Activated CD4-positive, alpha-beta T cell treated with anti-CD3 and anti-CD28 coated beads, Interleukin-2, Interleukin-4, amounts not matched to agents 100 ng/mL and 50 ng/mL, durations not matched to agents 16 hours and 8 hours (primary cell): ENCODE data around the gene LENG1.
"Not testable (repeated sequence)": the region's sequence is repeated elsewhere in the genome, so short reads cannot be mapped to it uniquely, and the experiment has no call there.

Experiments used
- DNase-seq: peaks from one replicate; pipeline ENCODE4 v3.0.0-alpha.2; 2020; ENCODE audit warnings: low spot score

LENG1 gene

DNA sequence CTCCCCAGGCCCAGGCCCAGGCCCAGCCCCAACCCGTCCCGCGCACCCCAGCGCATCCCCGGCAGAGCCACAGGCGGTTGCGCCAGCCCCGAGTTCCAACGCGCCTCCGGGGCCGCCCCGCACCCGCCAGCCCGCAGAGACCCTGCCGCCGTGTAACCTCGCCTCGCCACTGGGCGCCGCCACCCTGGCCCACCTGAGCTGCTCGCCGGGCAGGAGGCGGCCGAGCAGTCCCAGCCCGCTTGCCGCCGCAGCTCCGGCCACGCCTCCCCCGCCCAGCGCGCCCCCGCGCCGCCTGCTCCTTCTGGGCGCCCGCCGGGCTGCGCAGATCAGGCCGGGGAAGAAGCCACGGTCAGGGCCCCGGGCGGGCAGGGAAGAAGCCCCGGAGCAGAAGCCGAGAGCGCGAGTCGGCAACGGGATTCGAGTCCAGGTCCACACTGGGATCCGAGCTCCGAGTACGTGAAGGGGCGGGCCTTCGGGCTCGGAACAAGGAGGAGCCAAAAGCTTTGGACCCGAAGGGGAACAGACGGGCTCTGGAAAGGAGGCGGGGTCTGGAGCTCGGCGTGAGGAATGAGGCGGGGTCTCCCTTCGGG lies 29.7 kb upstream of the LENG1 start, which contains the start of gene MBOAT7:
Gene MBOAT7 (minus strand): TSS at position 436 of the 590 bp plus-strand sequence. CDS start 1,072 bp downstream, outside the sequence.
- no peak for DNase-seq

DNA sequence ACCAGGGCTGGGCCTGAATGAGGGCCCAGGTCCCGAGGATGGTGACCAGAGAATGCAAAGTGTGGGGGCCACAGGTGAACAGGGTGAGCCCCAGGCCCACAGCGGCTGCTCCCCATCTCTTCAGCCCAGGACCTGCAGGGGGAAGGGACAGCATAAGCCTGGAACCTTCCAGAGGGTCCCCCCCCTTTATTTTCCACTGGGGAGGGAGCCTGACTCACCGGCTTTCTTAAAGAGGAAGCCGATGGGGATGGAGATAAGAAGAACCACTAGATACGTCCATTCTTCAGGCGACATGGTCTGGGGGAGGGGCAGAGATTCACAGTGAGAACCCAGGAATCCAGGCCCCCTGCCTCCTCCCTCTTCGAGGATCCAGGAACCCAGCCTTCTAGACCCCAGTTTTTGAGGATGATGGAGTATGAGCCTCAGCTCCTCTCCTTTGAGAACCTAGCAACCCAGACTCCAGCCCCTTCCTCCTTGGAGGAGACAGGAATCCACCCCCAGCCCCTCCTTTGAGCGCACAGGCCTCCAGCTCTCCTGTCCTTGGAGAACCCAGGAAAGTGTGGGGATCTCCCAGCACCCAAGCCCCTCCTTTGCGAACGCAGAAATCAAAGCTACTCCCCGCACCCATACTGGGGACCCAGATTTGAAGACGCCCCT lies 28.8 kb upstream of the LENG1 start:
- peak; percentile 69 for DNase-seq

DNA sequence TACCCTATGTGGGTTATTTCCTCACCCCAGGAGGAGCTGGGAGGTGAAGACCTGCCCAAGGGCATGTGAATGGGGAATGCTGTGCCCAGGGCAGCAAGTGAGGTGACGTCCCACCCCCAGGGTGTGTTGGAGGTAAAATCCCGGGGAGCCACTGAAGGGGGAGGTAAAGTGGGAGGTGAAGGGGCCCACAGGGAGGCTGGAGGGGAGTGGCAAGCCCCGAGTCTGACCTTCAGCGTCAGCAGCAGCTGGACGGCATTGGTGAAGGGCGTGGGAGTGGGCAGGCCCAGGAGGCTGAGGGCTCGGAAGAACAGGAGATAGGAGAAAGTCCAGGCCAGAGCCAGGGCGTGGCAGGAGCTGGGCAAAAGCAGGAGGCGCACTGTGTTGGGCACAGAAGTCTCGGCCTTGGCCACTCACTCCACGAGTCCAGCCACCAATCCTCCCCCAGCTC lies 27.4 kb upstream of the LENG1 start:
- no peak for DNase-seq

DNA sequence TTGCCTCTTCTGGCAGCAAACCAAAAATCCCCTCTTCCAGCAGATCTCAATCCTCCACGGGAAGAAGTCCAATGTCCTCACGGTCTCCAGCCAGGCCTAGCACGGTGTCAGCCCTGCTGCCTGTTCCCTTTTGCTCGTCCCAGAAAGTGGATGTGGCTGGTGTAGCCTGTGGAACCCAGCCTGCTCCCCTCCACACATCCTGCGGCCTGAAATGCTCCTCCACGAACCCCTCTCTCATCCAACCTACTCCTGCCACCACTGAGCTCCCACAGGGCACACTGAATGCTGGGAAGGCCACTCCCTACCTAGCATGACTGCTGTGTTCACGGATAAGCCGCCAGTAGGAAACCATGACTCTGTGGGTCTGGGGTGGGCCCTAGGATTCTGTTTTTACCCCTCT lies 26.8 kb upstream of the LENG1 start:
- DNase-seq = no peak

DNA sequence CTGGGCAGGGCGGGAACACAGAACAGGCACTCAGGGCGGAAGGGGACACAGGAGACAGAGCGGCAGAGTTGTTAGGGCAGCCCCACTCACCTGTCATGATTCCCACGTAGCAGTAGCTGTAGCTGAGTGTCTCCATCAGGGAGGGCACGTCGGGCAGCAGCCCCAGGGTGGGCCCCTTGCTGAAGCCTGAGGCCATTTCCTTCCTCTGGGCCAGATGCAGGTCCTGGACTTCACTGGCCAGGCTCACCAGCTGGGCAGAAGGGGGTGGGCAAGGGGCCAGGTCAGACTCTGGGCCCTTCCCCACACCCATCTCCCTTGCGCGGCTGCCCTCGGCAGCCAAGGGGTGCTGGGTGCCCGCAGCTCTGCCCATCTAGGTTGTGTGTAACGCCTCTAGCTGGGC lies 23.9 kb upstream of the LENG1 start:
- no peak for DNase-seq

DNA sequence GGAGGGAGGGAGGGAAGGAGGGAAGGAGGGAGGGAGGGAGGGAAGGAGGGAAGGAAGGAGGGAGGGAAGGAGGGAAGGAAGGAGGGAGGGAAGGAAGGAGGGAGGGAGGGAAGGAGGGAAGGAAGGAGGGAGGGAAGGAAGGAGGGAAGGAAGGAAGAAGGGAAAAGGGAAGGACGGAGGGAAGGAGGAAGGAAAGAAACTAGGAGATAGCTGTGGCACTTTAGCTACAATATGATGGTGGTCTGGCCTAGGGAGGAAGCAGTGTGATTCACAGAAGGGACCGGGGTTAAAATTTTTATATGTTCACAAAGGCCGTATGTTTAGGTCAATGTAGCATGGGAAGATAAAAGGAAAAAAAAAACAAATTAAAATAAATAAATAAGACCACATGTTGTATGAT lies 22.4 kb upstream of the LENG1 start:
- DNase-seq = not testable (repeated sequence)

DNA sequence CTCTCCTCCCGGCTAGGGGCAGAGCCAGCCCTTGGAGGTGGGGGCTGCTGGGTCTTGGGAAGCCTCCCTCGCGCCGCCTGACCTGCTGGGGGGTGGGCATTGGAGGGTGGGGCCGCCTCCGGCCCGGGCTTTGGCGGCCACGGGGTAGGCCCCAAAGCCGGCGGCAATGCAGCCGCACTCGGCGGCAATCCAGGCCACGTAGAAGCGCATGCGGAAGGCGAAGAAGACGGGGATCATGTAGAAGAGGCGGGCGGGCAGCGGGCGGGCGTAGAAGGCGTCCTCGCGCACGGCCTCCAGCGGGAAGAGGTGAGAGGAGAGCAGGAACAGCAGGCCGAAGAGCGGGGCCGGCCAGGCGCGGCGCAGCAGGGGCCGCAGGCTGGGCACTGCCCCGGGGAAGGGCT lies 21.2 kb upstream of the LENG1 start:
- no peak for DNase-seq

DNA sequence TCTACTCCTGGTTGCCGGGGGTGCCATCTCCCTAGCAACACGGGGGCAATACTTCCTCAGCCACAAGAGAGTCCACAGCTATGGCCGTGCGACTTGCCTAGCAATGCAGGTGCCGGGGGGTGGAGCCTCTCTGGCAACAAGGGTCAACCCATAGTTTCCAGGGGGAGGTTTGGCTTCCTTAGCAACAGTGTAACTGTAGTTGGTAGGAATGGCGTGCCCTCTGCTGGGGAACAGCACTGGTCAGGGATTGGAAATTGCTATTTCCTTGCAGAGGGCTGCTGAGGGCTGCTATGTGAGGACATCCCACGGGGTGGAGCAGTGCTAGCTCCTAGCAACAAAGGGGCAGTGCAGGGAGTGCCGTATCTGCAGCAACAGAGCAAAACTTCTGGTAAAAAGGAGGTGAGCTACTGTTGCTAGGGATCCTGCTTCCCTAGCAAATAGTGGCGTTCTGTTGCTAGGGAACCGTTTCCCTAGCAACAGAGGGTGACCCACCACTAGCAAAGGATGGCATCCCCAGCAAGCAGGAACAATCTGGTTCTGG lies 20.5 kb upstream of the LENG1 start:
- no peak for DNase-seq

DNA sequence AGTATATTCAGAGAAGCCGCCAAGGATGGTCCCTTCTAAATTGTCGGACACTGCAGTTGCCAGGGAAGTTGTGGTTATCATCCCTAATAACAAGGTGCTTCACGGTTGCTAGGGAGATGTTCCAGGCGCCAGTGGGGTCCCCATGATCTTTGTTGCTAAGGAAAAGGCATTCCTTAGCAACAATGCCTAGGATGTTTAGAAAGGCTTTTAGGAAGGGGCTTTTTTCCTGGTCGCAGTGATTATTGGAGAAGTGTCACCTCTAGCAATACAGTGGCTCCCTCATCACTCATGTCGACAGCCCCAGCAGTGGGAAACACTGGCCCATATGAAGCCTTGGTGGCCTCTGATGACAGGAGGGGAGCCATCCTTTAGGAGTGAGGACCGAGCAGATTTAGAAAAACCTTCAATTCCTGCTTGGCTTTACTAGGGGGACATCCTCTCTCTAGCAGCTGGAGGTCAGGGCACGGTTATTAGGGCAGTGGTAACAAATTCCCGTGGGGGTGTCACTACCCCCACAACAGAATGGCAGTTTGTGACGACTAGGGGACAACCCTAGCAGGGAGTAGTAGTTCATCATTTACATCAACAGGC lies 19.8 kb upstream of the LENG1 start:
- no peak for DNase-seq

DNA sequence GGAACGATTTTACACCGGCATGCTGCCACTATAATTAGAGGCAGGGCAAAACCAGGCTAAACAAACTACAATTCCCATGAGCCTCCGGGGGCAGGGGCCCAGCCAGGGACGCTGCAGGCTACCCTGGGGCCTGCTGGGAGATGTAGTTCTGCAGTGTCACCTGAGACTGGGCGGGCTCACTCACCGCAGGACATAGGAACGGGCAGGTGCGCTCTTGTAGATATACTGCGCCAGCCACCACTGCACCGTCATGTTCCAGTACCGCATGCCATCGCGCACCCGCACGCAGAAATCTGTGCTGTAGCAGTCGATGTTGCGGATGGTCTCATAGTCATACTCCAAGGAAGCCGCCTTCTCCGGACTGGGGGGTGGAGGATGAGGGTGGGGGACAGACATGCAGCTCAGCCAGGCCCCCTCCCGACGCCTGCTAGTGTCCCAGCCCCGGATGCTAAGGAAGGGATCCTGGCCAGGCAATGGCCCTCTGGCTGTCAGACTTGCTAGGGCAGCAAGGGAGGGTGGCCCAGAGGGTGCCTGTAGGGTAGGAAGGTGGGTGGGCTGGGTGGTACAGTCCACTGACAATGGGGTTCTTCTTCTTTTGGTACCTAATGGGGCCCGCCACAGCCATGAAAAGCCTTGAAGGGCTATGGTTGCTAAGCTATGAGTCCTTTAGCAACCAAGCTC lies 19.2 kb upstream of the LENG1 start:
- no peak for DNase-seq

DNA sequence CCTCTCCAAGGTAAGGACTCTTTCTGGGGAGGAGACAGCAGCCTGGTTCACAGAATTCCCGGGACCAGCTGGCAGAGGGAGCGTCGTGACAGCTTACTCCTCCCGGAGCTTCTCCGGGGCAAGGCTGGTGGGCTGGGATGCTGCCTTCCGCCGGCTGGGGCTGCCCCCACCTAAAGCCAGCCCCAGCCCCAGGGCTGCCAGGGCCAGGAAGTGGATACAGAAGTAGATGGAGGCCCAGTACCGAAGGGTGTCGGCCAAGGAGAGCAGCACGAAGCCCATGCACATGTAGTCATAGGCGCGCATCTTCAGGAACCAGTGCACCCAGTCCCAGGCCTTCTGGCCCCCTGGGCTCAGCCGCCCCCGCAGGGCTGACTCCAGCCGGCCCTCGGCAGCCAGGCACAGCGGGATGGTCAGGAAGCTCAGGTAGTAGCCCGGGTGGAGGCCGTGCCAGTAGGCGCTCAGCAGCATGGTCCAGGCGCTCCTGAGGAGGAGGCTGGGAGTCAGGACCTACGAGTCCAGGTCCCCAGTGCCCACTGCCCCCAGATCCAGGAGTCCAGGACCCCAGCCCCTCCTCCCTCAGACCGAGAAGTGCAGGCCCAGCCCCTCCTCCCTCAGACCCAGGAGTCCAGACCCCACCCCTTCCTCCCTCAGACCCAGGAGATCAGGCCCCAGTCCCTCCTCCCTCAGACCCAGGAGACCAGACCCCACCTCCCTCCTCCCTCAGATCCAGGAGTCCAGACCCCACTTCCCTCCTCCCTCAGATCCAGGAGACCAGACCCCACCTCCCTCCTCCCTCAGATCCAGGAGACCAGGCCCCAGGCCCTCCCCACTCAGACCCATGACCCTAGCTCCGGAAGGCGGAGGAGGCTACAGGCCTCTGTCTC lies 14.7 kb upstream of the LENG1 start:
- DNase-seq = no peak

DNA sequence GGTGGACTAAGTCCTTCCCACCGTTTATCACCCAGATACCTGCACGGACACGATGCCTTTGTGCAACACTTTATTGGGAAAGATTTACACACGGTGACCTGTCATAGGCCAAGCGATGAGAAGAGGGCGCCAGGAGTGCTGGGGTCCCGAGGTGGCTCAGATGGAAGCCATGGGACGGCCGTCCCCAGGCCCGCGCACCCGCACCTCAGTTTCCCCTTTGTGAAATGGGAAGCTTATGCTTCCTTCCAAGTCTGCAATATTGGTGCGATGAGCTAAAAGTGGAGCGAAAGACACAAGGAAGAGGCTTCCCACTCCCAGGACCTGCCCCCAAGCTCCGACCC lies 13.8 kb upstream of the LENG1 start:
- DNase-seq = no peak

DNA sequence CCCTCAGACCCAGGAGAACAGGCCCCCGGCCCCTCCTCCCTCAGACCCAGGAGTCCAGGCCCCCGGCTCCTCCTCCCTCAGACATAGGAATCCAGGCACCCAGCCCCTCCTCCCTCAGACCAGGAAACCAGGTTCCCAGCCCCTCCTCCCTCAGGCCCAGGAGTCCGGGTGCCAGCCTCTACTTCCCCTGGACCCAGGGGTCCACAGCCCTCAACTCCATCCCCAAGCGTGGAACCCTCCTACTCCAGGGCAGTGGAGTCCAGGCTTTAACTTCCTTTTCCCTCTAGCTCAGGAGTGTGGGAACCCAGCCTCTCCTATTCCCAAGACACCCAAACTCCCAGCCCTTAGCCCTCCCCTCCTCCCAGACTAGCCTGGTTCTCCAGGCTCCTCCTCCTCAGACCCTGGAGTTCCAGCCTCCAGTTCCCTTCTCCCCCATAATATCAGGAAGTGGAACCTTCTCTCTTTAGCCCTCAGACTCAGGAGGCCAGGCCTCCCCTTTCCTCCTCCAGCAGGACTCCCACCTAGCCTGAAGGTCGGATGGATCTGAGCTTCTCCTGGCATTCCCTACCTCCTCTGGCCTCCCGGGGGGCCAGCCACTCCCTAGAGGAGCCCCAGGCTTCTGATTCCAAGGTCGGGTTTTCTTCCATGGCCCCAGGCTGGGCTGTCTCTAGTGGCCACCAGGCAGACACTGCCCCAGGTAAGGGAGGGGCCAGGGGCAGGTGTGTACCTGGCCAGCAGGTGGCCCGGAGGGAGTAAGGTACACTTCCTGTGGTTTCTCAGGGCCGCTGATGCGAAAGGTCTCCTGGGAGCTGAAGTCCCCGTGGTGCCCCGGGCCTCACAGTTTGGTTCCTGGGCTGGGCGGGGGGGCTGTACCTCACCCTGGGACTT lies 13.2 kb upstream of the LENG1 start, which contains the start of gene TMC4:
Gene TMC4 (minus strand): TSS at position 690 of the 888 bp plus-strand sequence. CDS start 43 bp downstream, at position 647.
- DNase-seq = no peak

DNA sequence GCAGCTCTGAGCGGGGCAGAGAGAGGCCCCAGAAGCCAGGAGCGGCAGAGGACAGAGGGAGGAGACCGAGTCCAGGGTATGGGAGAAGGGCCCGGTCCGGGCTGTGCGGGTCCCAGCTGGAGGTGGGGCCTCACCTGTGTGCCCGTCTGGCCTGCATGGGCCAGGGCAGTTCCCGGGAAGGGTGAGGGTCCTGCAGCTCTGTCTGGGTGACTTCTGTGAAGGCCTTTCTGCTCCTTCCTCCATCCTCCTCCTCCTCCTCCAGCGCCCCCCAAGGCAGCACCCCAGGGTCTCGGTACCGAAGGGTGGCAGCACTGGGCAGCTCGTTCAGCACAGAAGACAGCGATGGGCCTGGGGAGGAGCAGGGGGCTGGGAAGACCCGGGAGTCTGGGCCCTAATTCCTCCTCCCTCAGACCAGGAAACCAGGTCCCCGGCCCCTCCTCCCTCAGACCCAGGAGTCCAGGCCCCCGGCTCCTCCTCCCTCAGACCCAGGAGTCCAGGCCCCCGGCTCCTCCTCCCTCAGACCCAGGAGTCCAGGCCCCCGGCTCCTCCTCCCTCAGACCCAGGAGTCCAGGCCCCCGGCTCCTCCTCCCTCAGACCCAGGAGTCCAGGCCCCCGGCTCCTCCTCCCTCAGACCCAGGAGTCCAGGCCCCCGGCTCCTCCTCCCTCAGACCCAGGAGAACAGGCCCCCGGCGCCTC lies 12.4 kb upstream of the LENG1 start:
- not testable (repeated sequence) for DNase-seq

DNA sequence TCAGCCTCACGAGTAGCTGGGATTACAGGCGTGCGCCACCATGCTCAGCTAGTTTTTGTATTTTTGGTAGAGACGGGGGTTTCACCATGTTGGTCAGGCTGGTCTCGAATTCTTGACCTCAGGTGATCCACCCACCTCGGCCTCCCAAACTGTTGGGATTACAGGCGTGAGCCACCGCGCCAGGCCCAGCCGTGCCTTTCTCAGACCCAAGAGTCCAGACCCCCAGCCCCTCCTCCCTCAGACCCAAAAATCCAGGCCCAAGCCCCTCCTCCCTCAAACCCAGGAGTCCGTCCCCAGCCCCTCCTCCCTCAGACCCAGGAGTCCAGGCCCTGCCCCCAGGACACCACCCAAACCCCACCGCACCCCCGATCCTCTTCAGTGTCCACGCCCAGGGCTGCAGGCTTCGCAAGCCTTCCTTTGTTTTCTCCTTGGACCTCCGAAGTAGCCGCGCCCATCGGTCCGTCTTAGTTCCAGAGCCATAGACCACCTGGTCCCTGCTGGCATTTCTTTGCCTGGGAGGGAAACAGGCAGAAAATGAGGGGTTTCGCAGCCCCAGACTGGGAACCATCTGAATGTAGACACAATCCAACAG lies 9.7 kb upstream of the LENG1 start:
- no peak for DNase-seq

DNA sequence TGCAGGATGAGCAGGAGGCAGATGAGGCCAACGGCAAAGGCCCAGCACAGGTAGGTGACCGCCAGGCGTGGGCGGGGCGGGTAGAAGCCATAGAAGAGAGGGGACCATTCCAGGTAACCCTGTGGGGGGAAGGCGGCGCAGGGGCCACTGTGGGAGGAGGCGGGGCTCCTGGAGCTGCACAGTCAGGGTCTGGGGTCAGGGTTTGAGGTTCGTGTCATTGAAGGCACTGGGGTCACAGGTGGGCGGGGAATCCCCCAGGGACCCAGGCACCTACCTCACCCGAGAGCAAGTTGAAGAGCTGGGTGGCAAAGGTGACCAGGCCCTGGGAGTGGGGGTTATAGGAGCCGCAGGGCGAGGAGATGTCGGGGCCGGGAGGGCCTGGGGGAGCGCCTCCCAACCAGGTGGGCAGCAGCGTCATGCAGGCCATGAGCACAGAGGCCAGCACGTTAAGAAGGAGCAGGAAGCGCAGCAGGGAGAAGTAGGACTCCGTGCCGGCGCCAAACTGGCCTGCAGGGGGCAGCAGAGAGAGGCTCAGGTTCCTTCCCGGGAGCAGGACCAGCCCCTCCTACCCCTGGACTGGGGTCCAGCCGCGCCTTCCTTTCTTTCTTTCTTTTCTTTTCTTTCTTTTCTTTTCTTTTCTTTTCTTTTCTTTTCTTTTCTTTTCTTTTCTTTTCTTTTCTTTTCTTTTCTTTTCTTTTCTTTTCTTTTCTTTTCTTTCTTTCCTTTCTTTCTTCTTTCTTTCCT lies 8.8 kb upstream of the LENG1 start:
- DNase-seq = peak; percentile 88

DNA sequence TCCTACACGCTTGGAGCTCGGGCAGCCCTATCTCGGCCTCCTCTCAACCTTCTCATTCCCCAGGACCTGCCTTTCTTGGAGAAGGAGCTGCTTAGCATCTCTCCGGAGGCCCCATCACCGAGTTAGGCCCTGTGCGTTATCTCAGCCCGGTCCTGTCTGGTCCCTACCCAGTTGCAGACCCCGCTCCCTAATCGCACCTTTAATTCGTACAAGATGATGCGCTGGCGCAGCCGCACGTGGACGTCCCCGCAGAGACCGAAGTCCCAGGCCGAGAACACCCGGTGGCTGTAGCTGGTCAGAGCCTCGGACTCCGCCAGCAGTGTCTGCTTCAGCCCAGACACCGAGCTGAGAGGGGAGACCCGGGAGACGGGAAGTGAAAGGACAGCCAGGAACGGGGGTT lies 5.7 kb upstream of the LENG1 start:
- DNase-seq = no peak

DNA sequence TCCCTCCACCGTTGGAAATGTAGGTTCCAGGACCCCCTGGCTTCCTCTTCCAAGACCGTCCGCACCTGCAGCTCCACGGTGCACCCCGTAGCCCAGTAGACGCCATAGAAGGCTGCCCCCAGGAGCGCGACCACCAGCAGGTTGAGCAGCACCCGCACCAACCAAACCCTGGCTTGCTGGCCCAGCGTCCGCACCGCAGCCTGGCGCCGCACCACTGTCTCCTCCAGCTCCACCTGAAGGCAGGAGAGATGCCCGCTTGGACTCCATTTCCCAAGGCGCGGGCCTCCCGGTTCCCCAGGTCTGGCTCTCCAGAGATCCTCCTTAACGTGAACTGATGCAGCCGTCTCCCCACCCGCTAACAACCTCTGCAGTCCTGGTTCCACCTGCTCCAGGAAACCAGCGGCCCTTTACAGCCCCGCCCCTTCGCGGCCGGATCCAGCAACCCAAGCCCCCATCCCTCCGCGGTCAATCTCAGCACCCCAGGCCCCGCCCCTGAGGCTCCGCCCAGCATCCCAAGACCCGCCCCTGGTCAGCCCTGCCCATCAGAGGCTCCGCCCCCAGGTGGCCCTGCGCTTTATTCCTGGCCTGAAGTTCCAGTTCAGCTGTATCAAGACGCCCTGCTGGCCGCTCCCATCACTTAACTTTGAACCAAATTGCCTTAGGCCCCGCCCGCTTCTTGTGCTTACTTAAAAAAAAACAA lies 5.0 kb upstream of the LENG1 start:
- peak; percentile 79 for DNase-seq
